CD4-positive, alpha-beta T cell treated with Interferon alpha-2 for 1 hour (primary cell): ENCODE data around the gene AUP1.
"Not testable (repeated sequence)": the region's sequence is repeated elsewhere in the genome, so short reads cannot be mapped to it uniquely, and the experiment has no call there.

Source experiments
- DNase-seq, 2 donors: peaks; one replicate each; pipeline ENCODE4 v3.0.0-alpha.2; 2020 to 2022

Gene AUP1

GRCh38 chr2:74529357-74530238 is at the start of gene AUP1, which contains the start of gene HTRA2:
AUP1 (minus strand) TSS chr2:74529706; CDS start chr2:74529629, 77 bp downstream.
HTRA2 (plus strand) TSS chr2:74529933; CDS start chr2:74530007, 74 bp downstream.
- peak; percentile 91 to 94 for DNase-seq

GRCh38 chr2:74578408-74578807 is 48.9 kb upstream of the AUP1 start:
- no peak for DNase-seq

- DNase-seq = no peak
Observed at GRCh38 chr2:74577448-74577847, 47.9 kb upstream of the AUP1 start.

- peak in 1 of 2 donors; percentile 11 for DNase-seq
Observed at GRCh38 chr2:74576863-74577229, 47.3 kb upstream of the AUP1 start.

GRCh38 chr2:74576211-74576862 is 46.8 kb upstream of the AUP1 start:
- no peak for DNase-seq

GRCh38 chr2:74575320-74575719 is 45.8 kb upstream of the AUP1 start:
- DNase-seq = no peak

- DNase-seq = peak; percentile 13 to 37
Observed at GRCh38 chr2:74573747-74574562, 44.4 kb upstream of the AUP1 start.

- DNase-seq = no peak
Observed at GRCh38 chr2:74572178-74572925, 42.8 kb upstream of the AUP1 start.

GRCh38 chr2:74571058-74571457 is 41.6 kb upstream of the AUP1 start:
- DNase-seq = no peak

- no peak for DNase-seq
Observed at GRCh38 chr2:74569686-74570085, 40.2 kb upstream of the AUP1 start.

- no peak for DNase-seq
Observed at GRCh38 chr2:74567881-74568280, 38.4 kb upstream of the AUP1 start.

GRCh38 chr2:74566754-74567085 is 37.2 kb upstream of the AUP1 start:
- no peak for DNase-seq

GRCh38 chr2:74566076-74566753 is 36.7 kb upstream of the AUP1 start:
- no peak for DNase-seq

GRCh38 chr2:74564222-74564621 is 34.7 kb upstream of the AUP1 start:
- DNase-seq = no peak

- no peak for DNase-seq
Observed at GRCh38 chr2:74562126-74562775, 32.7 kb upstream of the AUP1 start.

- not testable (repeated sequence) for DNase-seq
Observed at GRCh38 chr2:74561022-74561421, 31.5 kb upstream of the AUP1 start.

- no peak for DNase-seq
Observed at GRCh38 chr2:74560591-74560990, 31.1 kb upstream of the AUP1 start.

GRCh38 chr2:74559912-74560311 is 30.4 kb upstream of the AUP1 start:
- no peak for DNase-seq

GRCh38 chr2:74558284-74559230 is 29.1 kb upstream of the AUP1 start:
- DNase-seq = no peak

GRCh38 chr2:74556831-74557370 is 27.4 kb upstream of the AUP1 start:
- DNase-seq = no peak
